Panc1 (cell line): ENCODE data around the gene F3.

Experiments used
- CTCF ChIP-seq: fragments of 450-650 bp; IDR thresholded peaks from 2 replicates; pipeline ENCODE4 v1.5.1; 2017; ENCODE audit warnings: mild to moderate bottlenecking
- TF ChIP-seq, protein P1 (sequence below), 2 experiments: IDR thresholded peaks; 2 replicates each; pipeline ENCODE4 v1.6.1; 2011 to 2012; ENCODE audit warnings: low read depth in 2 of 2, control low read depth in 1 of 2, low read length in 1 of 2, mild to moderate bottlenecking in 1 of 2, moderate library complexity in 1 of 2; ENCODE audit not compliant: insufficient read depth in 1 of 2

GRCh38 chr1:94514095-94514727 is 27.3 kb downstream of the F3 start:
- peak; percentile 76 for TF ChIP-seq CTCF
- TF ChIP-seq, protein P1, sequence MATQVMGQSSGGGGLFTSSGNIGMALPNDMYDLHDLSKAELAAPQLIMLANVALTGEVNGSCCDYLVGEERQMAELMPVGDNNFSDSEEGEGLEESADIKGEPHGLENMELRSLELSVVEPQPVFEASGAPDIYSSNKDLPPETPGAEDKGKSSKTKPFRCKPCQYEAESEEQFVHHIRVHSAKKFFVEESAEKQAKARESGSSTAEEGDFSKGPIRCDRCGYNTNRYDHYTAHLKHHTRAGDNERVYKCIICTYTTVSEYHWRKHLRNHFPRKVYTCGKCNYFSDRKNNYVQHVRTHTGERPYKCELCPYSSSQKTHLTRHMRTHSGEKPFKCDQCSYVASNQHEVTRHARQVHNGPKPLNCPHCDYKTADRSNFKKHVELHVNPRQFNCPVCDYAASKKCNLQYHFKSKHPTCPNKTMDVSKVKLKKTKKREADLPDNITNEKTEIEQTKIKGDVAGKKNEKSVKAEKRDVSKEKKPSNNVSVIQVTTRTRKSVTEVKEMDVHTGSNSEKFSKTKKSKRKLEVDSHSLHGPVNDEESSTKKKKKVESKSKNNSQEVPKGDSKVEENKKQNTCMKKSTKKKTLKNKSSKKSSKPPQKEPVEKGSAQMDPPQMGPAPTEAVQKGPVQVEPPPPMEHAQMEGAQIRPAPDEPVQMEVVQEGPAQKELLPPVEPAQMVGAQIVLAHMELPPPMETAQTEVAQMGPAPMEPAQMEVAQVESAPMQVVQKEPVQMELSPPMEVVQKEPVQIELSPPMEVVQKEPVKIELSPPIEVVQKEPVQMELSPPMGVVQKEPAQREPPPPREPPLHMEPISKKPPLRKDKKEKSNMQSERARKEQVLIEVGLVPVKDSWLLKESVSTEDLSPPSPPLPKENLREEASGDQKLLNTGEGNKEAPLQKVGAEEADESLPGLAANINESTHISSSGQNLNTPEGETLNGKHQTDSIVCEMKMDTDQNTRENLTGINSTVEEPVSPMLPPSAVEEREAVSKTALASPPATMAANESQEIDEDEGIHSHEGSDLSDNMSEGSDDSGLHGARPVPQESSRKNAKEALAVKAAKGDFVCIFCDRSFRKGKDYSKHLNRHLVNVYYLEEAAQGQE (IDR thresholded peaks at IDR 0.05; ENCODE audit: insufficient read depth in 1 of 2, low read depth in 2 of 2, low read length in 1 of 2): no peak
